ENCODE measurements around the gene APRT. TPM values are rescaled to one million over a fixed set of nuclear protein-coding genes. Genes with fewer than 3 reads are reported as not detected.

The APRT gene
- total and polyA plus RNA-seq, 9 of the 15 experiments (the other 6 are each of a cell fraction or from before 2014, with no cell fraction given), result 41.7 to 409 (median 146) TPM

GRCh38 chr16:88810166-88810911 lies 1.4 kb downstream of the APRT start (continued):
- TF ChIP-seq ZNF318 (IDR thresholded peaks at IDR 0.05; ENCODE audit: borderline replicate concordance in 1 of 2, low read depth in 1 of 2) (no peak), KDM5B (IDR thresholded peaks at IDR 0.05; ENCODE audit: insufficient replicate concordance, low read depth, low read length) (peak; percentile 20), ZBTB33 (CRISPR knock-in tag; IDR thresholded peaks at IDR 0.05) (no peak), HNRNPK (IDR thresholded peaks at IDR 0.05; ENCODE audit: low read depth, low read length, poor library complexity, severe bottlenecking) (no peak), MAFK (IDR thresholded peaks at IDR 0.05; ENCODE audit: low read length) (no peak; the same call in 1 of the 2 replicates), ARID1B (IDR thresholded peaks at IDR 0.05) (no peak), ZNF444 (CRISPR knock-in tag; IDR thresholded peaks at IDR 0.05) (no peak), PHB2 (IDR thresholded peaks at IDR 0.05; ENCODE audit: low read depth) (no peak), KDM1A (IDR thresholded peaks at IDR 0.05) (peak in 1 of 2 experiments; percentile 56; a peak in 1 of 4 replicates), RBM25 (IDR thresholded peaks at IDR 0.05; ENCODE audit: low read depth, low read length, severe bottlenecking) (no peak), ZNF431 (CRISPR knock-in tag; IDR thresholded peaks at IDR 0.05) (no peak), ZFPM2 (CRISPR knock-in tag; IDR thresholded peaks at IDR 0.05) (no peak), MAX (CRISPR knock-in tag; IDR thresholded peaks at IDR 0.05) (no peak), GABPB1 (CRISPR knock-in tag; IDR thresholded peaks at IDR 0.05) (peak; percentile 39; the same call in 1 of the 2 replicates), ZNF224 (CRISPR knock-in tag; IDR thresholded peaks at IDR 0.05) (no peak)
